ENCODE measurements around the gene OBSCN. TPM values are rescaled to one million over a fixed set of nuclear protein-coding genes. Genes with fewer than 3 reads are reported as not detected.
A peak's percentile ranks its signal among the peaks of the same experiment; 100 is the strongest.

The OBSCN gene
- total RNA-seq, 1 donor from 2014 or later = 5.1 TPM

DNA sequence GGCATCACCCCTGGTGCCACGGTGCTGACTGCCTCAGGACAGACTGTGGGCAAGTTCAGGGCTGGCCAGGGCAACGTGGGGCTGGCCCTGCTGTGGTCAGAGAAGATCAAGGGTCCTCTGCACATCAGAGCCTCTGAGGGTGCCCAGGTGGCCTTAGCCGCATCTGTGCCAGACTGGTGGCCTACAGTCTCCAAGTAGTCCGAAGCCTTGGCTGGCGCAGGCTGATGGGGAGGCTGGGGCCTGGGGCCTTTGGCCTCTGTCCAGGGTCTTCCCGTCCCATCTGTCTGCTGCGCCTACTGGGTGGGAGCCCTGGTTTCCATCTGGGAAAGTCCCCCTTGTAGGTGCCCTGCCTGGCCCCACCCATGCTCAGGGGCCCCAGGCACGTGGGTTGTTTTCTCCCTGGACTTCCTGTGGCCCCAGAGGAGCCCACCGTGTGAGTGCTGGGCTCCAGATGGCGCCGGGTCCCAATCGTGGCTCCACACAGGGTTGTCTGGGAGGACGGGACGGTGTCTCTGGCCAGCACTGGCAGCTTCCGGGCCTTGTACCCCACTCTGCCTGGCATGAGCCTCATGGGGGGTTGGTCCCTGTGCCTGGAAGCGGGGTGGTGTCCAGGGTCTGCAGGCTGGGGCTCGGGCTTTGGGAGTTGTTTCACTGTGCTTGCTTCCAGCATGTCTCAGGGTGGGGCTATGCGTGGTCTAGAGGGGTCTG is 32.4 kb upstream of the OBSCN start:
- no peaks in the 10 kb centered on the region for H3K4me1 Mint-ChIP-seq
- no peak overlapping the region for H3K4me2 ChIP-seq
- H2AFZ ChIP-seq (replicated peaks) = no peak overlapping the region
- H3K79me2 ChIP-seq (ENCODE audit: low read depth) = peaks cover 11% of the 10 kb centered on the region
- H3K36me3 ChIP-seq = no peaks in the 10 kb centered on the region
- H3F3A ChIP-seq (ENCODE audit: low read depth) = no peaks in the 10 kb centered on the region
- H3K9me3 Mint-ChIP-seq = no peaks in the 10 kb centered on the region
- peaks cover 4% of the 10 kb centered on the region for H3K4me1 ChIP-seq
- H3K36me3 Mint-ChIP-seq = peaks cover 2% of the 10 kb centered on the region
- peaks cover 22% of the 10 kb centered on the region for H4K20me1 ChIP-seq (ENCODE audit: low read depth)
- H3K27ac ChIP-seq = no peak overlapping the region
- no peak overlapping the region for H3K27ac Mint-ChIP-seq
- TF ChIP-seq EZH2phosphoT487 (IDR thresholded peaks at IDR 0.05) = no peak
- TF ChIP-seq, protein P1, sequence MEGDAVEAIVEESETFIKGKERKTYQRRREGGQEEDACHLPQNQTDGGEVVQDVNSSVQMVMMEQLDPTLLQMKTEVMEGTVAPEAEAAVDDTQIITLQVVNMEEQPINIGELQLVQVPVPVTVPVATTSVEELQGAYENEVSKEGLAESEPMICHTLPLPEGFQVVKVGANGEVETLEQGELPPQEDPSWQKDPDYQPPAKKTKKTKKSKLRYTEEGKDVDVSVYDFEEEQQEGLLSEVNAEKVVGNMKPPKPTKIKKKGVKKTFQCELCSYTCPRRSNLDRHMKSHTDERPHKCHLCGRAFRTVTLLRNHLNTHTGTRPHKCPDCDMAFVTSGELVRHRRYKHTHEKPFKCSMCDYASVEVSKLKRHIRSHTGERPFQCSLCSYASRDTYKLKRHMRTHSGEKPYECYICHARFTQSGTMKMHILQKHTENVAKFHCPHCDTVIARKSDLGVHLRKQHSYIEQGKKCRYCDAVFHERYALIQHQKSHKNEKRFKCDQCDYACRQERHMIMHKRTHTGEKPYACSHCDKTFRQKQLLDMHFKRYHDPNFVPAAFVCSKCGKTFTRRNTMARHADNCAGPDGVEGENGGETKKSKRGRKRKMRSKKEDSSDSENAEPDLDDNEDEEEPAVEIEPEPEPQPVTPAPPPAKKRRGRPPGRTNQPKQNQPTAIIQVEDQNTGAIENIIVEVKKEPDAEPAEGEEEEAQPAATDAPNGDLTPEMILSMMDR (IDR thresholded peaks at IDR 0.05) = no peak
- H3K4me3 ChIP-seq = no peak overlapping the region
- no peak for DNase-seq (ENCODE audit: low spot score)
- H3K4me3 Mint-ChIP-seq = peak overlapping the region; percentile 21
- no peaks in the 10 kb centered on the region for H3K9me3 ChIP-seq (ENCODE audit: low read depth)
- no peaks in the 10 kb centered on the region for H3K27me3 Mint-ChIP-seq (ENCODE audit: insufficient read depth, low read depth)
- no peaks in the 10 kb centered on the region for H3K27me3 ChIP-seq
- no peak overlapping the region for H3K9ac ChIP-seq

- Histone ChIP-seq H3K4me2 (no peak overlapping the region), H3K36me3 (no peaks in the 10 kb centered on the region), H2AFZ (replicated peaks) (no peak overlapping the region), H3F3A (ENCODE audit: low read depth) (no peaks in the 10 kb centered on the region), H3K9ac (no peak overlapping the region), H3K27ac (no peak overlapping the region), H3K4me1 (peaks cover 4% of the 10 kb centered on the region), H4K20me1 (ENCODE audit: low read depth) (peaks cover 22% of the 10 kb centered on the region), H3K4me3 (no peak overlapping the region), H3K27me3 (no peaks in the 10 kb centered on the region), H3K79me2 (ENCODE audit: low read depth) (peaks cover 11% of the 10 kb centered on the region), H3K9me3 (ENCODE audit: low read depth) (no peaks in the 10 kb centered on the region)
- H3K4me1 Mint-ChIP-seq = no peaks in the 10 kb centered on the region
- peak overlapping the region; percentile 21 for H3K4me3 Mint-ChIP-seq
- H3K27me3 Mint-ChIP-seq (ENCODE audit: insufficient read depth, low read depth) = no peaks in the 10 kb centered on the region
- H3K9me3 Mint-ChIP-seq = no peaks in the 10 kb centered on the region
- no peak overlapping the region for H3K27ac Mint-ChIP-seq
- no peak for DNase-seq (ENCODE audit: low spot score)
- TF ChIP-seq EZH2 (IDR thresholded peaks at IDR 0.05) (no peak), EZH2phosphoT487 (IDR thresholded peaks at IDR 0.05) (no peak)
- TF ChIP-seq, protein P1 (IDR thresholded peaks at IDR 0.05) = no peak
- H3K36me3 Mint-ChIP-seq = peaks cover 2% of the 10 kb centered on the region
Measured at GRCh38 chr1:228176024-228176395, 31.8 kb upstream of the OBSCN start.

DNA sequence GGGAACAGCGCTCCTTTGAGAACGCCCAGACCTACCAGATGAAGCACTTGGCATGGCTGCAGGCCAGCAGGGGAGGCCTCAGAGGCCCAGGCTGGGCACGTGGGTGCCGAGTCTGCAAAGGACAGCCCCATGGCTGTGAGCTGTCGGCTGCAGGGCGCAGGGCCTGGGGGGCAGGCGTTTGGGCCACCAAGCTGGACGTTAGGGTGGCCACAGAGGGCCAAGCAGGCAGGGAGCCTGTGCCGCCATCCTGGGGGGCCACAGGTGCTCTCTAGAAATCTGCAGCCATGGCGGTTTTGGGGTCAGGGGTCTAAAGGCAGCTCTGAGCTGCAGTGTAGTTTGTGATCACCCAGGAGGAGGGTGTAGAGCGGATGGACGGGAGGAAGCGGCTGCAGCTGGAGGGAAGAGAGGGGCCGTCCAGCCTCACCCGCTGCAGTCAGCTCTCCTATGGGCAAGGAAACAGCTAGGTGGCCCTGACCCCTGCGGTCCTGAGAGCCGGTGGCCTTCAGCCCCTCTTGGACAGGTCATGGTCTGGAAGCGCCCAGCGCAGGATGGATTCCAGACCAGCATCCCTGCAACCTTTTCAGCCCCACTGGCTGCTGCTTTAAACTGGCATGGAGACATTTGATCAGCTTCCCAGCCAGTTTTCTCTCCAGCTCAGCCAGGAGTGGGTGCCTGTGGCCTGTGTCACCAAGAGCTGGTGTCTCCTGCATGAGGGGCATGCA is 31.2 kb upstream of the OBSCN start:
- peaks cover 4% of the 10 kb centered on the region for H3K4me1 ChIP-seq
- peaks cover 22% of the 10 kb centered on the region for H4K20me1 ChIP-seq (ENCODE audit: low read depth)
- H3K4me3 Mint-ChIP-seq = no peak overlapping the region
- TF ChIP-seq, protein P1 (IDR thresholded peaks at IDR 0.05) = no peak
- no peak for TF ChIP-seq EZH2 (IDR thresholded peaks at IDR 0.05)
- H3F3A ChIP-seq (ENCODE audit: low read depth) = no peaks in the 10 kb centered on the region
- H3K27me3 ChIP-seq = no peaks in the 10 kb centered on the region
- no peak overlapping the region for H3K4me2 ChIP-seq
- H3K4me3 ChIP-seq = no peak overlapping the region
- H2AFZ ChIP-seq (replicated peaks) = no peak overlapping the region
- no peaks in the 10 kb centered on the region for H3K4me1 Mint-ChIP-seq
- H3K36me3 ChIP-seq = no peaks in the 10 kb centered on the region
- no peak overlapping the region for H3K9ac ChIP-seq
- H3K79me2 ChIP-seq (ENCODE audit: low read depth) = peaks cover 11% of the 10 kb centered on the region
- H3K27me3 Mint-ChIP-seq (ENCODE audit: insufficient read depth, low read depth) = no peaks in the 10 kb centered on the region
- no peak overlapping the region for H3K27ac Mint-ChIP-seq
- H3K27ac ChIP-seq = no peak overlapping the region
- DNase-seq (ENCODE audit: low spot score) = no peak
- H3K9me3 Mint-ChIP-seq = no peaks in the 10 kb centered on the region
- H3K36me3 Mint-ChIP-seq = peaks cover 2% of the 10 kb centered on the region
- no peaks in the 10 kb centered on the region for H3K9me3 ChIP-seq (ENCODE audit: low read depth)
